HG03139 (cell line): ENCODE measurements around the gene FAM3A.
"Not testable (repeated sequence)": the region's sequence is repeated elsewhere in the genome, so short reads cannot be mapped to it uniquely, and the experiment has no call there.

Source experiments
- ATAC-seq: cut with Tn5 transposase; IDR thresholded peaks from one replicate; pipeline ENCODE4 v1.9.1; 2021; ENCODE audit not compliant: unreplicated experiment

FAM3A gene

DNA sequence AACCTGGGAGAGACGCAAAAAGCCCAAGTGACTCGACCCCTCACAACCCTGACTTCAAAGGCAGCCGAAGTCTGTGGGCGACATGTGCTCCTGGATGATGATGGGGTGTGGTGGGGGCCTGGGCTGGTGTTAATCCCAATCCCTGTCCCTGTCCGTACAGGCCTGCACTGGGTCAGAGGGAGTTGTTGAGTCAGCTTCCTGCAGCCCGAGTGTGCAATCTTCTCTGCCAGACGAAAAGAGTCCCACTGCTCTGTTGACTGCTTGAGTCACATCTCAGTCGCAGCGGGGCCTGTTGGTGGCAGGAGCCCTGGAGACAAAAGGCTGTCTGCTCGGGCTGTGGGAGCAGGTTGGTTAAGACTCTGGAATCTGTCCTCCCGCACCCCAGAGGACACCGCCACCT, 10.3 kb downstream of the FAM3A start:
- no peak for ATAC-seq

GRCh38 chrX:154502989-154503388, 13.0 kb downstream of the FAM3A start:
- ATAC-seq: no peak

DNA sequence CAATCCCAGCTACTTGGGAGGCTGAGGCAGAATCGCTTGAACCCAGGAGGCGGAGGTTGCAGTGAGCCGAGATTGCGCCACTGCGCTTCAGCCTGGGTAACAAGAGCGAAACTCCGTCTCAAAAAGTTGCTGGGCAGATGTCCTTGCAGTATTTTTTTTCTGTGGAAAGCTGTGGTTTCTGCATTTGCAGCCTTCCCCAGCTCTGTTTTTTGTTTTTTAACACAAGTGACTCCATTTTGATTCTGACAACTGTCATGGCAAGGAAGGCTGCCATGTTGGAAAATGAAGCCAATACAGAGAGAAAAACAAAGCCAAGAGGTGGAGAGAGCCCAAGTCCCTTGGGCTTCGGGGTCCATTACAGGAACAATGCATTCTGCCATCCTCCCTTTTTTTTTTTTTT, 13.9 kb downstream of the FAM3A start:
- no peak for ATAC-seq

DNA sequence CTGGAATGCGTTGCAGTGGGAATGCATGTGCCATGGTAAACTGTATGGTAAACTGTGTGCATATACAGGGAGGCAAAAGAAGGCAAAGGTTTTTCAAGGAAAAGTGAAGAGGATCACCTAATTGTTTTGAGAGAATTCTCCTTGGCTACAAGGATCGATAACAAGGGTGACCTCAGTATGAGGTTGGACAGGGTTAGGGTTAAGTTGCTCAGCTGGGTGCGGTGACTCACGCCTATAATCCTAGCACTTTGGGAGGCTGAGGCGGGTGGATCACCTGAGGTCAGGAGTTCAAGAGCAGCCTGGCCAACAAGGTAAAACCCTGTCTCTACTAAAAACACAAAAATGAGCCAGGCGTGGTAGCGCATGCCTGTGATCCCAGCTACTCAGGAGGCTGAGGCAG, 14.6 kb downstream of the FAM3A start:
- not testable (repeated sequence) for ATAC-seq

DNA sequence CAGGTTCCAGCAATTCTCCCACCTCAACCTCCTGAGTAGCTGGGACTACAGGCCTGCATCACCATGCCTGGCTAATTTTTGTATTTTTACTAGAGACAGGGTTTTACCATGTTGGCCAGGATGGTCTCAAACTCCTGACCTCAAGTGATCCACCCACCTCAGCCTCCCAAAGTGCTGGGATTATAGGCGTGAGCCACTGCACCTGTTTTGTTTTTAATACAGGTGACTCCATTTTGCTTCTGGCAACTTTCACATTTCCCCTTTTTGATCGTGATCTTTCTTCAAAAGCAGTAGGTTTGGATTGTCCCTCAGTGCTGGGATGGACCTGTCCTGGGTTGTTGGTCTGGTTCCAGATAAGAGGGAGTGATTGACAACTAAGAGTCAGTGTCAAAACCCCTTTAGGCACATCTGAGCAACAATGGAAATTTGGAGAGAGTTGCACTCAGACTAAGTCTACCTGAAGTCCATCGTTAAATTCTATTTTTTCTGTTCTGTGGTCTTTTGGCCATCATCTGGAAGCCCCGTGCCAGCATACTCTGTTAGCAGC, 19.4 kb downstream of the FAM3A start:
- ATAC-seq: not testable (repeated sequence)

DNA sequence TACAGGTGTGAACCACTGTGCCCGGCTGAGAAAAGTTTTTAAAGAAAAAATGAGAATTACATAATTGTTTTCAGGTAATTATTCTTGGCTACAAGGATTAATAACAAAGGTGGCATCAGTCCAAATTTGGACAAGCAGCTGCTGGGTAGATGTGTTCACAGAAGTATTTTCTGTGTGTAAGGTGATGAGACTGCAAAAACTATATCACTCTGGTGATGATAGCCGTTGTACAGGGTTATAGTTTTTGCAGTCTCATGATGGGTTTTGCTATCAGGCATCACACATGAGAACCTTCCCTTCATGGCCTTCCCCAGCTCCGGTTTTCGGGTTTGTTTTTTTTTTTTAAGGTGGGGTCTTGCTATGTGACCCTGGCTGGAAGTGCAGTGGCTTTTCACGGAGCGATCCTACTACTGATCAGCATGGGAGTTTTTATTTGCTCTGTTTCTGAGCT, 20.5 kb downstream of the FAM3A start:
- no peak for ATAC-seq

GRCh38 chrX:154494715-154495114, 21.3 kb downstream of the FAM3A start:
- no peak for ATAC-seq

- peak; percentile 65 for ATAC-seq
Observed at GRCh38 chrX:154490414-154491083, 25.5 kb downstream of the FAM3A start, which contains the start of gene SLC10A3. Gene SLC10A3, minus strand, starts transcription at chrX:154490629. Its CDS starts 1,689 bp downstream, at chrX:154488940.

DNA sequence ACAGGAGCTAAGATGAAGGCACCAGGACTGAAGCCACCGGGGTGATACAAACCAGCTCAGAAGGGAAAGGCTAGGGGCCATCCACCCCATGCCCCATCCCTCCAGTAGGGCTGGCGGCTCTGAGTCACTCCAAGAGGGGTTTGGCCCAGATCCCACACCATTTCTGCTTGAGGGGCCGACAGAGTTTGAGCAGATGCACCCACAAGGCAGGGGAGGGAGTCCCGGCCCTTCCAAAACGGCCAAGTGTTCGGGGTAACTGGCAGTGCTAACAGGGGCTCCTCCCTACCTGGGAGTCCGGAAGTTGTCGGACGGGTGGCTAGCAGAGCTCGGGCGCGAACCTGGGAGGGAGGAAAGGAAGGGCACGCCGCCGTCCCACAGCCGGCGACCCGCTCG, 26.0 kb downstream of the FAM3A start:
- peak; percentile 15 for ATAC-seq

DNA sequence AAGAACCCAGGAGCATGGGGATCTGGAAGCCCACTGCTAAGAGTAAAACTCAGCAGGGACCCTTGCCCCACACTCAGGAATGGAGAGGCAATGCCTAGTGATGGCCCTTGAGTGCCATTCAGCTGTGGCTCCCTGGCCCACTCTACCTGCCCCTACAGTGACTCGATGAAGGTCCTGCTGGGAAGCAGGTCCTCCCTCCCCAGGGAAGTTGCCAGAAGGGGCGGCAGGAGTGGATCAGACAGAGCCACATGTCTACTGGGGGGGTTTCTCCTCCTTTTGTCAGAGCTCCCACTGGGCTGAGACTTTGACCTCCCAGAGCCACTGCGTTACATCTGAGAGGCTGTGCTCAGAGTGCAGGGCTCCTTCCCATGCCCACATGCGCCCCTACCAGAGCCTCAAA, 26.9 kb downstream of the FAM3A start:
- no peak for ATAC-seq

- no peak for ATAC-seq
Observed at GRCh38 chrX:154488336-154489075, 27.5 kb downstream of the FAM3A start.

GRCh38 chrX:154487518-154488290, 28.3 kb downstream of the FAM3A start:
- ATAC-seq: no peak

- no peak for ATAC-seq
Observed at GRCh38 chrX:154486396-154487207, 29.4 kb downstream of the FAM3A start, which contains the start of gene UBL4A. Gene UBL4A, minus strand, starts transcription at chrX:154486615. Its CDS starts 31 bp downstream, at chrX:154486584.

GRCh38 chrX:154486052-154486395, 30.0 kb downstream of the FAM3A start:
- no peak for ATAC-seq

GRCh38 chrX:154485150-154486051, 30.6 kb downstream of the FAM3A start:
- ATAC-seq: no peak

- ATAC-seq: no peak
Observed at GRCh38 chrX:154484255-154485149, 31.5 kb downstream of the FAM3A start.

DNA sequence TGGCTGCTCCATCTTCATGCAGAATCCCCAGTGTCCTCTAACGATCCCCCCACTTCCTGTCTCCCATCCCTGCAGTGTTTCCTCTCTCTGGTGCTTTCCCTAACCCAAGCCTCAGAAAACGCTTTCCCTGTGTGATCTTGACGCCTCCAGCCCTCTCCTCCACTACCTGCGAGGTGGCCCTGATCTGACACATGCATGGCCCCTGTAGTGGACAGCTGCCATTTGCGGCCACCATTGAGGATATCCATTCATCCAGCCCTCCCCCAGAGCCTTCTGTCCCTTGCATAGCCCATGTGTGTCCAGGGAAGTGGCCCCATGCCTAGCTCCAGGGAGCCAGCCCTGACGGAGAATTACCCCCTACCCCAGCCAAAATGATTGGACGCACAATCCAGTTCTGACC, 32.7 kb downstream of the FAM3A start:
- ATAC-seq: no peak

DNA sequence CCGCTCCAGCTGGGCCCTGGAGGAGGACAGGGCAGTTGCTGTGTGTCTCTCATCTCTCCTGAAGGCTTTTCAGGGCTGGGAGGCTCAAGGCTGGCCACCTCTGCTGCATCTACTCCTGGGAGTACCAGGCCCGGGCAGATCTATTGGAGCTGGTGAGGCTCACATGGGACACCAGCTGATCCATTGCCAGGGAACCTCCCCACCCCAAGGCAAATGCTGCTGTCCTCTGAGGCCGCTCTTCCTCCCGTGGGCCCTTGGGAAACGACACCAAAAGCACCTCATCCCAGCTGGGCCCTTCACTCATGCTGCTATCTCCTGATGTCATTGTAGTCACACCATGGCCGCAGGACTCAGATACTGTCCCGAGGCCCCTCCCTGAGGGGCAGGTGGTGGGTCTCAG, 33.2 kb downstream of the FAM3A start:
- ATAC-seq: no peak
